GM19467 (cell line): ENCODE results near the gene PTRH2.

Experiments used
- ATAC-seq: cut with Tn5 transposase; IDR thresholded peaks from one replicate; pipeline ENCODE4 v1.9.1; 2021; ENCODE audit warnings: mild to moderate bottlenecking, moderate library complexity; ENCODE audit not compliant: unreplicated experiment

Gene PTRH2

GRCh38 chr17:59722623-59723022 is 15.4 kb upstream of the PTRH2 start:
- ATAC-seq: no peak

GRCh38 chr17:59719526-59719925 is 12.3 kb upstream of the PTRH2 start:
- ATAC-seq: no peak

- ATAC-seq: no peak
These were observed 9.2 kb upstream of the PTRH2 start for GRCh38 chr17:59716427-59716826.

GRCh38 chr17:59714255-59714654 is 7.0 kb upstream of the PTRH2 start:
- no peak for ATAC-seq

GRCh38 chr17:59712862-59713261 is 5.6 kb upstream of the PTRH2 start:
- ATAC-seq: no peak

GRCh38 chr17:59711936-59712335 is 4.7 kb upstream of the PTRH2 start:
- ATAC-seq: no peak

- ATAC-seq: no peak
These were observed 771 bp upstream of the PTRH2 start for GRCh38 chr17:59707971-59708430.

- no peak for ATAC-seq
These were observed 4.9 kb downstream of the PTRH2 start for GRCh38 chr17:59702304-59702703.

- no peak for ATAC-seq
These were observed 7.4 kb downstream of the PTRH2 start for GRCh38 chr17:59699786-59700185.

- ATAC-seq: no peak
These were observed 8.0 kb downstream of the PTRH2 start for GRCh38 chr17:59699218-59699617.

- no peak for ATAC-seq
These were observed 9.1 kb downstream of the PTRH2 start for GRCh38 chr17:59698143-59698542.

GRCh38 chr17:59696682-59697277 is 10.4 kb downstream of the PTRH2 start:
- no peak for ATAC-seq

GRCh38 chr17:59695945-59696681 is 11.1 kb downstream of the PTRH2 start:
- ATAC-seq: no peak

- ATAC-seq: no peak
These were observed 12.9 kb downstream of the PTRH2 start for GRCh38 chr17:59694344-59694743.

- no peak for ATAC-seq
These were observed 13.6 kb downstream of the PTRH2 start for GRCh38 chr17:59693582-59693981.

GRCh38 chr17:59688496-59688895 is 18.7 kb downstream of the PTRH2 start:
- ATAC-seq: no peak

GRCh38 chr17:59688008-59688407 is 19.2 kb downstream of the PTRH2 start:
- ATAC-seq: no peak

- no peak for ATAC-seq
These were observed 22.3 kb downstream of the PTRH2 start for GRCh38 chr17:59684967-59685366.

- no peak for ATAC-seq
These were observed 23.9 kb downstream of the PTRH2 start for GRCh38 chr17:59683283-59683682.

GRCh38 chr17:59680314-59680713 is 26.9 kb downstream of the PTRH2 start:
- ATAC-seq: no peak

- no peak for ATAC-seq
These were observed 28.3 kb downstream of the PTRH2 start for GRCh38 chr17:59678918-59679317.

- no peak for ATAC-seq
These were observed 30.5 kb downstream of the PTRH2 start for GRCh38 chr17:59676716-59677115.

- ATAC-seq: no peak
These were observed 32.0 kb downstream of the PTRH2 start for GRCh38 chr17:59675231-59675630.
